Natural killer cell (primary cell): ENCODE results near the gene IGLON5. TPM values are rescaled to one million over a fixed set of nuclear protein-coding genes. Genes with fewer than 3 reads are reported as not detected.

ENCODE experiments used
- ATAC-seq, 3 donors: fragments of 150-1000 bp in 2 of 3; fragments of 200-7000 bp in 1 of 3; cut with Tn5 transposase; 1 replicate in 1 of 3; 2 replicates in 2 of 3; pipeline ENCODE4 v1.10.0; 2021; ENCODE audit warnings: mild to moderate bottlenecking in 2 of 3, moderate library complexity in 2 of 3
- DNase-seq, 2 donors: peaks; one replicate each; pipeline versions ENCODE4 v3.0.0 to v3.0.0-alpha.2; 2013 to 2021; ENCODE audit warnings: mixed read lengths in 1 of 2
- H3K27ac ChIP-seq: one replicate; pipeline ENCODE4 v1.5.1; 2013; ENCODE audit warnings: mild to moderate bottlenecking, low read length
- H3K27me3 ChIP-seq: one replicate; pipeline ENCODE4 v1.6.1; 2013; ENCODE audit warnings: low read length; ENCODE audit not compliant: control insufficient read depth, insufficient read depth
- H3K36me3 ChIP-seq: one replicate; pipeline ENCODE4 v1.6.1; 2013; ENCODE audit warnings: low read length; ENCODE audit not compliant: control insufficient read depth, insufficient read depth
- H3K4me1 ChIP-seq: one replicate; pipeline ENCODE4 v1.6.1; 2013; ENCODE audit warnings: low read length; ENCODE audit not compliant: control insufficient read depth, insufficient read depth
- H3K4me3 ChIP-seq: one replicate; pipeline ENCODE4 v1.5.1; 2013; ENCODE audit warnings: low read length
- H3K9me3 ChIP-seq: one replicate; pipeline ENCODE4 v1.6.1; 2013; ENCODE audit warnings: low read length; ENCODE audit not compliant: control insufficient read depth, insufficient read depth
- H3K27ac Mint-ChIP-seq, 2 donors: one replicate each; pipeline ENCODE4 v1.8.0; 2022; ENCODE audit warnings: mild to moderate bottlenecking in 2 of 2, mixed read lengths in 2 of 2, moderate library complexity in 1 of 2
- H3K27me3 Mint-ChIP-seq, 2 donors: one replicate each; pipeline ENCODE4 v1.8.0; 2022; ENCODE audit warnings: low read depth in 2 of 2, mixed read lengths in 2 of 2
- H3K36me3 Mint-ChIP-seq: one replicate; pipeline ENCODE4 v1.8.0; 2022; ENCODE audit warnings: mixed read lengths
- H3K4me1 Mint-ChIP-seq, 2 donors: one replicate each; pipeline ENCODE4 v1.8.0; 2022; ENCODE audit warnings: mixed read lengths in 2 of 2
- H3K4me3 Mint-ChIP-seq: one replicate; pipeline ENCODE4 v1.8.0; 2022; ENCODE audit warnings: mild to moderate bottlenecking, moderate library complexity, mixed read lengths
- H3K9me3 Mint-ChIP-seq, 2 donors: one replicate each; pipeline ENCODE4 v1.8.0; 2022; ENCODE audit warnings: mixed read lengths in 2 of 2
- WGBS: methylation state at CpG from one replicate; pipeline ENCODE4 v1.1.7; 2013; ENCODE audit warnings: missing lambda C conversion rate; ENCODE audit not compliant: insufficient coverage; 5-methylcytosine and 5-hydroxymethylcytosine counted together
- intact Hi-C: fragments of 100-400 bp; cut with micrococcal nuclease; formaldehyde crosslinking; loops from one replicate; pipeline ENCODE4 v1.14.2; 2022
- total RNA-seq, 4 donors: library from RNA; stranded (reverse); fragments of 120-200 nt in 1 of 4; gene quantifications; one replicate each; pipeline versions ENCODE4 v1.2.3 to v1.2.4, GENCODE V29; 2013 to 2022
- TF ChIP-seq, protein P1 (sequence below): fragments of 200-600 bp; IDR thresholded peaks from one replicate; pipeline ENCODE4 v1.8.0; 2022; ENCODE audit warnings: antibody characterized with exemption

Gene IGLON5
- total RNA-seq, 3 donors from 2014 or later (not counting 1 experiment from before 2014, with no cell fraction given): not detected

DNA sequence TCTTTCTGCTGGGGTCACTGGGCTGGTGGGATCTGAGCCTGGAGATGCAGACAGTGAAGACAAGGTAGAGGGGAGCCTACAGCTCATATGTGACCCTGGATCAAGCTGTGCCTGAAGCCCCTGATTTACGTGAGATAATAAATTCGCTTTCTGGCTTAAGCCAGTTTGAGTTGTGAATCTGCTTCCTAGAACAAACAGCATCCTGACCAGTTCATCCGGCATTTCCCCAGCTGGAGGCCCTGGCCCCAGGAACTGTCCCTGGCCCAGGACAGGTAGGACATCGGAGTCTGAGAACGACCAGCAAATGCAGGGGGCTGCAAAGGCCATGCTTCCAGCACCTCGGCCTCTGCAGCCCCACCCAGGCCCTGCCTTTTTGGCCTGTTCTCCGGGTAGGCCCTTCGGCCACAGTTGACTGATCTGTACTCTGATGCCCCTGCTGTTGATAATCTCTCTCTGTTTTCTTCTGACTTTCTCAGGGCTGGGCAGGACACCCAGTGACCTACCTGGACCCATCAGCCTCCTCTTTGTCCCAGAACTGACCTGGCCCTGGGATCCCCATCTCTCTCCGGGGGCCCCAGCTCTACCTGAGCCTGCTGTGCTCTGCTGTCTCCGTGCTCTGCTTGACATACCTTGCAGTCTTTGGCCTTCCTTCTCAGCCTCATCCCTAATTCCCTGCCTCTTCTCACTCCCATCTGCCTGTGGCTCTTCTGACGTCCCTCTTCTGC is 40.0 kb downstream of the IGLON5 start:
- DNase-seq (no peak), ATAC-seq (no peak)
- no peaks in the 10 kb centered on the region for H3K9me3 Mint-ChIP-seq
- WGBS: 97% methylated on average over 11 of the region's 11 CpGs
- H3K27me3 ChIP-seq: no peaks in the 10 kb centered on the region
- H3K4me3 ChIP-seq: no peak overlapping the region
- no peak overlapping the region for H3K27ac Mint-ChIP-seq
- no peak overlapping the region for H3K4me3 Mint-ChIP-seq
- intact Hi-C loops: no loop called here
- H3K9me3 ChIP-seq: no peaks in the 10 kb centered on the region
- TF ChIP-seq, protein P1, sequence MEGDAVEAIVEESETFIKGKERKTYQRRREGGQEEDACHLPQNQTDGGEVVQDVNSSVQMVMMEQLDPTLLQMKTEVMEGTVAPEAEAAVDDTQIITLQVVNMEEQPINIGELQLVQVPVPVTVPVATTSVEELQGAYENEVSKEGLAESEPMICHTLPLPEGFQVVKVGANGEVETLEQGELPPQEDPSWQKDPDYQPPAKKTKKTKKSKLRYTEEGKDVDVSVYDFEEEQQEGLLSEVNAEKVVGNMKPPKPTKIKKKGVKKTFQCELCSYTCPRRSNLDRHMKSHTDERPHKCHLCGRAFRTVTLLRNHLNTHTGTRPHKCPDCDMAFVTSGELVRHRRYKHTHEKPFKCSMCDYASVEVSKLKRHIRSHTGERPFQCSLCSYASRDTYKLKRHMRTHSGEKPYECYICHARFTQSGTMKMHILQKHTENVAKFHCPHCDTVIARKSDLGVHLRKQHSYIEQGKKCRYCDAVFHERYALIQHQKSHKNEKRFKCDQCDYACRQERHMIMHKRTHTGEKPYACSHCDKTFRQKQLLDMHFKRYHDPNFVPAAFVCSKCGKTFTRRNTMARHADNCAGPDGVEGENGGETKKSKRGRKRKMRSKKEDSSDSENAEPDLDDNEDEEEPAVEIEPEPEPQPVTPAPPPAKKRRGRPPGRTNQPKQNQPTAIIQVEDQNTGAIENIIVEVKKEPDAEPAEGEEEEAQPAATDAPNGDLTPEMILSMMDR: no peak
- no peak overlapping the region for H3K27ac ChIP-seq
- no peaks in the 10 kb centered on the region for H3K4me1 ChIP-seq
- H3K27me3 Mint-ChIP-seq: no peaks in the 10 kb centered on the region
- H3K4me1 Mint-ChIP-seq: peaks cover 0 to 4% of the 10 kb centered on the region in 2 donors
- no peaks in the 10 kb centered on the region for H3K36me3 Mint-ChIP-seq
- H3K36me3 ChIP-seq: peaks cover 18% of the 10 kb centered on the region

DNA sequence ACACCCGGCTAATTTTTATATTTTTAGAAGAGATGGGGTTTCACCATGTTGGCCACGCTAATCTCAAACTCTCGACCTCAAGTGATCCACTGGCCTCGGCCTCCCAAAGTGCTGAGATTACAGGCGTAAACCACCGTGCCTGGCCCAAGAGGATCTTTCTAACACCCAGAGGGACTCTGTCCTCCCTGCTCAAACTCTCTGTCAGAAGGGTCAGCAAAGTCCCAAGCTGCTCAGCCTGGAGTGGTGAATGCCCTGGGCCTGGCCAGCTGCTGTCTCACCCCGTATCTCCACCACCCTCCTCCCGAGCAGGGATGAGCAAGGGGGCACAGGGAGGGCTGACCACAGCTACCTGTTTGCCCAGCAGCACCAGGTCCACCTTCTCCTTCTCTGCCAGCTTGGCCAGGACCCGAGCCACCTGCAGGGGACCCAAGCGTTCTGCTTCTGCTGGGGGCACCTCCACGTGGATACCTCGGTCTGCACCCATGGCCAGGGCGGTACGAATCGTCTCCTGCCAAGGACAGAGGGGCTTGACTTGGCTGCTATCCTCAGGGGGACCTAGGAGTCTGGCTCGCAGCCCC is 41.4 kb downstream of the IGLON5 start:
- peaks cover 15% of the 10 kb centered on the region for H3K36me3 ChIP-seq
- TF ChIP-seq, protein P1: no peak
- intact Hi-C loops: no loop called here
- H3K27me3 Mint-ChIP-seq: no peaks in the 10 kb centered on the region
- no peak for DNase-seq
- H3K4me3 ChIP-seq: no peak overlapping the region
- H3K36me3 Mint-ChIP-seq: no peaks in the 10 kb centered on the region
- H3K4me1 Mint-ChIP-seq: peaks cover 0 to 4% of the 10 kb centered on the region in 2 donors
- H3K9me3 ChIP-seq: no peaks in the 10 kb centered on the region
- WGBS: 96% methylated on average over 16 of the region's 16 CpGs
- H3K27ac ChIP-seq: no peak overlapping the region
- H3K9me3 Mint-ChIP-seq: no peaks in the 10 kb centered on the region
- H3K4me1 ChIP-seq: no peaks in the 10 kb centered on the region
- H3K4me3 Mint-ChIP-seq: no peak overlapping the region
- H3K27me3 ChIP-seq: no peaks in the 10 kb centered on the region
- H3K27ac Mint-ChIP-seq: peak overlapping the region in 1 of 2 donors; percentile 51
- no peak for ATAC-seq

DNA sequence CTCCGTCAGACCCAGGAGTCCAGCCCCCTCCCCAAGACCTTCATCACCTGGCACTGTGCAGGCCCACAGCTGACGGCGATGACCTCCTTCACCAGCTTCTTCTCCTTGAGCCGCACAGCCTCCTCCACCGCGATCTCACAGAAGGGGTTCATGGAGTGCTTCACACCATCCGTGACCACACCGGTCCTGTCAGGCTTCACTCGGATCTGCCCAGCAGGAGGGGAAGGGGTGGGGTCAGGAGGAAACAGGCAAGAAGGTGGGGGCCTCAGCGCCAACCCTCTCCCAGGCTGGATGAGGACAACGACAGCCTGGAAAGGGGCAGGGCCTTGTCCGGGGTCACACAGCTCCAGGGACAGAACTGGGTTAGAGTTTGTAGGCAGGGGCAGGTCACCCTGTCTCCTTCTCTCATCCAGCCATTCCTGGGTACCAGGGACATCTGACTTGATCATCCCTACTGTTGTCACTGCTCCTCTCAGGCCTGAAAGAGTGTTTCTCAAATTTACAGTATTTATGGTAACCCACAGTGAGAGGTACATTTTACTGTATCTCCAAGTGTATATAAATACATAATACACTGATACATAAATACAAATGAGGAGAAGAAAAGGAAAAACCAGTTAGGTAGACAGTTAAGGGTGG is 42.8 kb downstream of the IGLON5 start:
- H3K27ac ChIP-seq: no peak overlapping the region
- H3K4me1 ChIP-seq: no peaks in the 10 kb centered on the region
- Mint-ChIP-seq H3K27me3 (no peaks in the 10 kb centered on the region), H3K4me1 (peaks cover 0 to 4% of the 10 kb centered on the region in 2 donors), H3K36me3 (no peaks in the 10 kb centered on the region), H3K27ac (no peak overlapping the region), H3K4me3 (no peak overlapping the region), H3K9me3 (no peaks in the 10 kb centered on the region)
- peaks cover 15% of the 10 kb centered on the region for H3K36me3 ChIP-seq
- ATAC-seq (no peak), DNase-seq (no peak)
- H3K27me3 ChIP-seq: no peaks in the 10 kb centered on the region
- intact Hi-C loops: no loop called here
- 92% methylated on average over 11 of the region's 12 CpGs for WGBS
- TF ChIP-seq, protein P1: no peak
- H3K9me3 ChIP-seq: no peaks in the 10 kb centered on the region
- H3K4me3 ChIP-seq: no peak overlapping the region
